GM12878 (cell line): ENCODE results near the gene PTPRN2. TPM values are rescaled to one million over a fixed set of nuclear protein-coding genes. Genes with fewer than 3 reads are reported as not detected.

ENCODE experiments used
- ELK1 ChIP-seq: IDR thresholded peaks from 2 replicates; pipeline ENCODE4 v1.6.1; 2012; ENCODE audit warnings: low read depth, low read length, improper control_type of control experiment
- KAT2A ChIP-seq: conservative IDR thresholded peaks from 2 replicates; pipeline ENCODE4 v1.6.1; 2011; ENCODE audit warnings: low read depth, low read length; ENCODE audit not compliant: control insufficient read depth
- MYC ChIP-seq: IDR thresholded peaks from 2 replicates; pipeline ENCODE4 v1.6.1; 2011; ENCODE audit warnings: mild to moderate bottlenecking, low read length, moderate library complexity, inconsistent platforms; ENCODE audit not compliant: insufficient read depth, insufficient replicate concordance, insufficient read length, severe bottlenecking
- NFIC ChIP-seq: IDR thresholded peaks from 2 replicates; pipeline ENCODE4 v1.6.1; 2012; ENCODE audit warnings: low read depth, mild to moderate bottlenecking, inconsistent platforms, low read length, moderate library complexity
- POLR2AphosphoS2 ChIP-seq: IDR thresholded peaks from 2 replicates; pipeline ENCODE4 v1.6.1; 2011; ENCODE audit warnings: low read depth, mild to moderate bottlenecking, low read length, improper control_type of control experiment, moderate library complexity
- SREBF1 ChIP-seq: IDR thresholded peaks from 2 replicates; pipeline ENCODE4 v1.6.1; 2012; ENCODE audit warnings: mild to moderate bottlenecking, low read length
- SRF ChIP-seq, 2 experiments: IDR thresholded peaks; 2 replicates each; pipeline ENCODE4 v1.6.1; 2011; ENCODE audit warnings: low read depth in 2 of 2, low read length in 2 of 2, mild to moderate bottlenecking in 1 of 2, moderate library complexity in 1 of 2
- TCF7 ChIP-seq: IDR thresholded peaks from 2 replicates; pipeline ENCODE4 v1.6.1; 2014; ENCODE audit warnings: antibody characterized with exemption, borderline replicate concordance
- ZNF592 ChIP-seq: fragments of 450-650 bp; IDR thresholded peaks from 2 replicates; pipeline ENCODE4 v1.6.1; 2017; ENCODE audit warnings: mild to moderate bottlenecking, moderate library complexity
- ZNF687 ChIP-seq: fragments of 450-650 bp; IDR thresholded peaks from 2 replicates; pipeline ENCODE4 v1.6.1; 2017; ENCODE audit warnings: mild to moderate bottlenecking, moderate library complexity
- polyA plus RNA-seq, 11 experiments: library from polyadenylated mRNA; depleted of rRNA in 4 of 11; unstranded in 6 of 11; stranded (reverse) in 5 of 11; fragments of >200 nt; fragmentation: Nextera tagmentation in 4 of 11; fragmentation: Illumina TruSeq in 1 of 11; extraction: Ambion mirVana in 4 of 11; extraction: Trizol in 1 of 11; gene quantifications; 1 replicate in 1 of 11; 2 replicates in 10 of 11; pipeline versions ENCODE4 v1.2.1 to v1.2.3, GENCODE V29; 2011 to 2016; ENCODE audit warnings: inconsistent platforms in 2 of 11, missing spikeins in 2 of 11, low read depth in 1 of 11
- total RNA-seq, 4 experiments: library from RNA; depleted of rRNA in 3 of 4; stranded (reverse); fragments of >200 nt in 3 of 4; fragmentation: Illumina TruSeq in 1 of 4; extraction: Trizol in 1 of 4; gene quantifications; 2 replicates each; pipeline versions ENCODE4 v1.2.1 to v1.2.3, GENCODE V29; 2013 to 2021

The PTPRN2 gene
- total and polyA plus RNA-seq, 10 of the 15 experiments (the other 5 are each of a cell fraction or from before 2014, with no cell fraction given): 5.4 TPM; not detected in 9

- TF ChIP-seq ZNF687 (no peak), NFIC (no peak), ZNF592 (no peak), MYC (no peak), POLR2AphosphoS2 (no peak), SREBF1 (no peak), ELK1 (no peak), SRF (IDR thresholded peaks at IDR 0.05; ENCODE audit: low read depth in 2 of 2, low read length in 2 of 2) (no peak), TCF7 (no peak), KAT2A (no peak)
- TF ChIP-seq, all 136 proteins: peak for 0
Observed at GRCh38 chr7:157984423-157985163, 603.0 kb downstream of the PTPRN2 start (continued).
